ENCODE measurements around the gene CLEC4G.
A peak's percentile ranks its signal among the peaks of the same experiment; 100 is the strongest.
"Not testable (repeated sequence)": the region's sequence is repeated elsewhere in the genome, so short reads cannot be mapped to it uniquely, and the experiment has no call there.

Gene CLEC4G

GRCh38 chr19:7732045-7732444, at the start of gene CLEC4G:
CLEC4G (minus strand) TSS chr19:7732110; CDS start chr19:7732102, 8 bp downstream.
- DNase-seq = no peak

- DNase-seq = no peak
Measured at GRCh38 chr19:7781157-7781556, 49.2 kb upstream of the CLEC4G start.

- no peak for DNase-seq
Measured at GRCh38 chr19:7779631-7780486, 47.9 kb upstream of the CLEC4G start.

- no peak for DNase-seq
Measured at GRCh38 chr19:7778081-7778480, 46.2 kb upstream of the CLEC4G start.

GRCh38 chr19:7775761-7776160, 43.9 kb upstream of the CLEC4G start:
- no peak for DNase-seq

GRCh38 chr19:7773841-7774240, 41.9 kb upstream of the CLEC4G start:
- no peak for DNase-seq

GRCh38 chr19:7772752-7773291, 40.9 kb upstream of the CLEC4G start:
- DNase-seq = no peak

- DNase-seq = peak; percentile 31
Measured at GRCh38 chr19:7771072-7771471, 39.2 kb upstream of the CLEC4G start.

GRCh38 chr19:7769171-7769570, 37.3 kb upstream of the CLEC4G start:
- no peak for DNase-seq

- DNase-seq = no peak
Measured at GRCh38 chr19:7767487-7767886, 35.6 kb upstream of the CLEC4G start.

- DNase-seq = no peak
Measured at GRCh38 chr19:7766535-7766934, 34.6 kb upstream of the CLEC4G start.

GRCh38 chr19:7765043-7765442, 33.1 kb upstream of the CLEC4G start:
- DNase-seq = not testable (repeated sequence)

- DNase-seq = not testable (repeated sequence)
Measured at GRCh38 chr19:7764157-7764556, 32.2 kb upstream of the CLEC4G start.

- no peak for DNase-seq
Measured at GRCh38 chr19:7763696-7764095, 31.8 kb upstream of the CLEC4G start.

- no peak for DNase-seq
Measured at GRCh38 chr19:7762719-7763293, 30.9 kb upstream of the CLEC4G start, which contains the start of gene CLEC4M. CLEC4M (plus strand) TSS chr19:7763243; CDS start chr19:7763267, 24 bp downstream.

- no peak for DNase-seq
Measured at GRCh38 chr19:7759156-7759555, 27.2 kb upstream of the CLEC4G start.

GRCh38 chr19:7757358-7757757, 25.4 kb upstream of the CLEC4G start:
- DNase-seq = no peak

- no peak for DNase-seq
Measured at GRCh38 chr19:7756258-7756657, 24.3 kb upstream of the CLEC4G start.

- no peak for DNase-seq
Measured at GRCh38 chr19:7751157-7751783, 19.4 kb upstream of the CLEC4G start.

- DNase-seq = peak; percentile 41
Measured at GRCh38 chr19:7748756-7749155, 16.8 kb upstream of the CLEC4G start.

- DNase-seq = no peak
Measured at GRCh38 chr19:7748171-7748570, 16.3 kb upstream of the CLEC4G start.

- DNase-seq = no peak
Measured at GRCh38 chr19:7746903-7747884, 15.3 kb upstream of the CLEC4G start, which contains the start of gene CD209. CD209 (minus strand) TSS chr19:7747534; CDS start chr19:7747511, 23 bp downstream.
